GM19372 (cell line): ENCODE measurements around the gene CATSPER4.
"Not testable (repeated sequence)": the region's sequence is repeated elsewhere in the genome, so short reads cannot be mapped to it uniquely, and the experiment has no call there.

Source experiments
- ATAC-seq: cut with Tn5 transposase; IDR thresholded peaks from one replicate; pipeline ENCODE4 v1.9.1; 2021; ENCODE audit warnings: mild to moderate bottlenecking, low read depth, moderate library complexity; ENCODE audit not compliant: unreplicated experiment

CATSPER4 gene

GRCh38 chr1:26189331-26189730 is 1.1 kb upstream of the CATSPER4 start:
- ATAC-seq = no peak

- ATAC-seq = no peak
These were observed 589 bp upstream of the CATSPER4 start for GRCh38 chr1:26189751-26190275.

DNA sequence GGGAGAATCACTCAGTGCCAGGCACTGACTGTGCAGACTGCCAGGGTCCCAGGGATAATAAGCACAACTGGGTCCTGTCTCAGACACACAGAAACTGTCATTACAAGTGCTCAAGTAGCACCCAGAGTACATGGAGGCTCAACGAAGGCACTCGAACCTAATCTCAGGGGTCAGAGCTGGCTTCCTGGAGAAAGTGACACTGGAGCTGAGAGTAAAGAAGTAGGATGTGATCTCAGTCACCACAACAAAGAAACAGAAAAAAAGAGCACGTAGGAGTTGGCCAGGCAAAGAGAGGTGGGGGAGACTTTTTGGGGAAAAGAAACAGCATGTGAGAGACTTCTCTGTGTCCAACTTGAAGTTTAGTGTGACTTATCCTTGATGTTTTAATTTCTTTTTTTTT is 1.3 kb downstream of the CATSPER4 start:
- no peak for ATAC-seq

- ATAC-seq = no peak
These were observed 5.4 kb downstream of the CATSPER4 start for GRCh38 chr1:26195805-26196204.

GRCh38 chr1:26197301-26197700 is 6.9 kb downstream of the CATSPER4 start:
- no peak for ATAC-seq

GRCh38 chr1:26197813-26198212 is 7.4 kb downstream of the CATSPER4 start:
- no peak for ATAC-seq

- ATAC-seq = no peak
These were observed 10.0 kb downstream of the CATSPER4 start for GRCh38 chr1:26200413-26200812.

DNA sequence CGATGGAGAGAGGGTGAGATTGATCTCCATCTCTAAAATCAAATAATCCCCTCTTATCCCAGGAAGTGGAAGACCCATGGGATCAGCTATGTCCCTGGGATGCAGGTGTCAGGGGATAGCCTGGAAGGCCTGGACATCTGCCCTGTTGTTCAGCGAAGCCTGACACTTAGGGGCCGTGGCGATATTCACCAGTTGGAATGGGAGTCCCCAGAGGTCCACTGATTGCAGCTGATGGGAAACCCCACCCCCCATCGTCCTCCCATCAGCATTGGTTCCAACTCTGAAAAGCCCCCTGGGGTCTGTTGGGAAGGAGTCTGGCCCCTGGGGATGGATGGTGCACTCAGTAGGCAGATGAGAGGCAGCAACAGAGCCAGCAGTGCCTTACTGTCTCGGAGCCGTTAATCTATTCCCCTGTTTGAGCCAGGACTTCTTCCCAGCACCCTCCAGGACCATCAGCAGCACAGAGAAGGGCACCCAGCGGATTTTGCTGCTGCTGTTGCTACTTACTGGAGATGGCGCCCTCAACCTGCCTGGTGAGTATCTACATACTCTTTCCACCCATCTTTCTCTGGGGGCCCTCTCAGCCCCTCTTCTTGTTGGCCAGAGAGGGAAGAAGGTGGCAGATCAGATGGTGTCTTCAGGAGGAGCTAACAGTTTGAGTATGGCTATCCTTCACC is 13.4 kb downstream of the CATSPER4 start:
- ATAC-seq = no peak

GRCh38 chr1:26210147-26210870 is 19.9 kb downstream of the CATSPER4 start:
- no peak for ATAC-seq

- no peak for ATAC-seq
These were observed 22.3 kb downstream of the CATSPER4 start for GRCh38 chr1:26212726-26213125.

GRCh38 chr1:26213335-26213905 is 23.0 kb downstream of the CATSPER4 start:
- no peak for ATAC-seq

DNA sequence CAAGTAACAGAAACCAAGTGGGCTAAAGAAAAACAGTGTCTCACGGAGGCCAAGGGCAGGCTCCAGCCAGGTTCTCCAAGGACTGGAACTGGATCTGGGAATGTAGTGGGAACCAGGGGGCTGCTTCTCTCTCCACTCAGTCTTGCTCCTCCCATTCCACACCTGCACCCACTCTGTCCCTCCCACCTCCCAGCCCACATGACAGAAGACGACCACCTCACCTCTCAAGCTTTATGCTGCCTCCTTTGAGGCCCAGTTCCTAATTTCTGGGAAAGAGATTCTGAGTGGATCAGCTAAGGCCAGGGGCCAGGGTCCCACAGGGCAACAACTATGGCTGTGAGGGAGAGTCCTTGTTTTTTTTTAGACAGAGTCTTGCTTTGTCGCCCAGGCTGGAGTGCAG is 24.8 kb downstream of the CATSPER4 start:
- ATAC-seq = no peak

DNA sequence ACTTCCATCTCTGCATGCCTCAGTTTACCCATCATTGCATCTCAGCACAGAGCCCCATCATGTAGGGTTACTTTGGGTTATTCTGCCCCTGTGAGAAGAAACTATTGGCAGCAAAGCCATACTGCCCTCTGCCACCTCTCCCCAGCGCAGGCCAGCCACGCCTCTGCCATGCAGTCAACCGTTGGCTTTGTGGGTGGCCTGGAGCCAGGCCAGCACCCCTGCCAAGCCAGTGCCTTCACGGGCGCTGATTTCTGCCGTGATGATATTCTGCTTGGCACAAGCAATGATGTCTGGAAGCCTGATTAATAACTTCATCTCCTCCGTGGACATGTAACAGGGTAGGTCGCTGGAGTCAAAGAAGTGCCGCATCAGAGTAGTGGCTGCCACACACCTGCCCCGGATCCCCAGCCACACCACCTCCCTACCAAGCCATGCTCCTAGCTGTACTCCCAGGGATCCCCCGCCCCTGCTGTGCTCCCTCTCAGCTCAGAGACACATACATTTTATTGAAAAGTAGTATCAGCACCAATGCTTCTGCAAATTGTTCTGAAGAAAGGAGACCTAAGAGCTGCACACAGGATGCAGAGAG is 28.6 kb downstream of the CATSPER4 start:
- ATAC-seq = no peak

GRCh38 chr1:26220199-26220912 is 30.0 kb downstream of the CATSPER4 start:
- no peak for ATAC-seq

- no peak for ATAC-seq
These were observed 30.7 kb downstream of the CATSPER4 start for GRCh38 chr1:26221094-26221493.

GRCh38 chr1:26224606-26225005 is 34.2 kb downstream of the CATSPER4 start:
- no peak for ATAC-seq

DNA sequence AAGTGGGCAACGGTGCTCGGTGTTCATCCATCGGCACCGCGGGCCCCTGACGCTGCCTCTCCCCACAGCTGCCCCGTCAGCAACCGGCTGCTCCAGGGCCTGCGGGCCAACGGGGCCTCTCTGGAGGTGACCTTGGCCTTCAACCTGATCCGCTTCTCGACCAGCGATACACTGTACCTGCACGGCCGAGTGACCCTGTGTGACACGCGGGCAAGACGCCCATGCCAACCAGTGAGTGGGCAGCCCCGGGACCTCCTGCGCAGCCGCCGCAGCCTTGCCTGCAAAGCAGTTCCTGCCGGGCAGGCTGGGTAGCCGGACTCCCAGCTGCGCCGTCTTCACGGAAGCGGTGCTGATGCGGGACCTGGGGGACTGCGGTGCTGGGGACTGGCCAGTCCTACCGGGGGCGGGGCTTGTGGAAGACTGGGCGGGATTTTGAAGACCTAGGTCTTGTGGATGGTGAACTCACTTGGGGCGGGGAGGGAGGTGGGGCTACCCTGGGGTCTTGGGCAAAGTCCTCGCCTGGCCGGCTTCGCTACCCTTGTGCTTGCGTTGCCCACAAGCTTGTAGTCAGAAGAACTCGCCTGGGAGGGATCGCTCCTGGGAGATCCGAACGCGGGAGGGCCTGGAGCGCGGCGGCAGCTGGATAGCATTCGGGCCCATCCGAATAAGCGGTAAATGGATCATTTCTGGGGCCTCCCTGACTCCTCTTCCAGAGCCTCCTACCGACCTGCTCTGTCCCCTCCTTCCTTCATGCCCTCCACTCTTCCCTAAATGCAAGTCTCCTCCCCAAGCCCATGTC is 34.8 kb downstream of the CATSPER4 start:
- ATAC-seq = no peak

GRCh38 chr1:26230682-26231081 is 40.3 kb downstream of the CATSPER4 start:
- ATAC-seq = not testable (repeated sequence)

DNA sequence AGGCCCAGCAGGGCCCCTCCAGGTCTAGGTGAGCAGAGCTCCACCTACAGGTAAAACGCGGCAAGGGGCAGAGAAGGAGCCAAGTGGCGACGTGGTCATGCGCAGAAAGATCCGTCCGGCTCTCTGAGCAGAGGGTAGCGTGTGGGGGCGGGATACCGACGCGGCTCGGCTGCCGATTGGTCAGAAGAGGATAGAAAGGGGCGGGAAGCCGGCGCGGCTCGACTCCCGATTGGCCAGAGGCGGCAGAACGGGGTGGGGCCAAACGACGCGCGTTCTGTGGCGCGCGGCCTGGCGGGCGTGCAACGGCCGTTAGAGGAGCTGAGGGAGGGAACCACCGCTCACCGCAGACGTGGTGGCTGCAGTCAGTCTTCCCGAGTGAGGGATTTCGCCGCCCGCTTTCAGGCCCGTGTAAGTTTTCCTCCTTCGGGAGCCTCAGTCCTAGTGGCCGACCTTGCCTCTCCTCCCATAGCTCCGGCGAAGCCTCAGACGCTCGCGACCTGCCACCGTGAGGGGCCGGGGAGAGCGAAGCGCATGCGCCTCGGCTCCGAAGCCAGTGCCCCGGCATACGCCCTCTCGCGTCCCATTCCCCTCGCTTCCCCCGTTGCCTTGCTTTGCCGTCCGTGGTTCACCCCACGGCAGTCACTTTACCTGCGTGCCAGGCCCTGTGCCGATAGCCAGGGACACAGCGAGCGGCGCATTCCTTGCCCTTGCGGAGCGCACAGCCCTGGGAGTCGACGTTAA is 43.7 kb downstream of the CATSPER4 start, which contains the start of gene CEP85:
Gene CEP85, plus strand, starts transcription at position 298 of the 741 bp plus-strand sequence. CDS start 5,584 bp downstream, outside the sequence.
- peak; percentile 91 for ATAC-seq
